NCI-H345 treated with DMSO at 0.1 percent for 48 hours (cell line): ENCODE data around the gene OR51S1.
"Not testable (repeated sequence)": the region's sequence is repeated elsewhere in the genome, so short reads cannot be mapped to it uniquely, and the experiment has no call there.

Experiments
- DNase-seq: peaks from one replicate; lab custom pipeline; 2025; ENCODE audit not compliant: unreplicated experiment; lab: John Stamatoyannopoulos, UW

The OR51S1 gene

DNA sequence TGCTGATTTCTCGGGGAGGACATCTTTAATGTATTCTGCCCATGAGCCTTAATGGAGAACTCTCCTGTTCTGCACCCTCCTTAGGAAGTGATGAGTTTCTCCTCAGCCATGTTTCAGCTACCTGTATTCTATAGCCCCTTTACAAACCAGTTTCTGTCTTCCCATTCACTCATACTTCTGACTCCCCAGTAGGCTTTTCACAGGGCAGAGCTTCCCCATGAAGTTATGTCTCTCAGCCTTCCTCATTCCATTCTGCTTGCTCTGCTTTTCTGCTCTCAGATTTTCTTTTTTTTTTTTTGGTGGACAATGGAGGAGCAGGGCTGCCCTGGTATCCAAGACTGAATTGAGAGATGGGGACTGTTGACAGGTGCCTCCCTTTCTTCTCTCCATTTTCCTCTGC is 40.5 kb downstream of the OR51S1 start:
- DNase-seq, result no peak

GRCh38 chr11:4804280-4804679 is 44.7 kb downstream of the OR51S1 start, which contains the start of gene OR52R1:
Gene OR52R1 (minus strand): TSS chr11:4804380. CDS start chr11:4804380, 0 bp downstream.
- no peak for DNase-seq

GRCh38 chr11:4801316-4801715 is 47.7 kb downstream of the OR51S1 start:
- not testable (repeated sequence) for DNase-seq

GRCh38 chr11:4798427-4799183 is 50.4 kb downstream of the OR51S1 start:
- DNase-seq, result no peak
